Right lobe of liver (tissue), 4 donors: ENCODE measurements around the gene ADAMTS7.

Source experiments
- CTCF ChIP-seq, 4 donors: fragments of 200-600 bp in 3 of 4; fragments of 450-650 bp in 1 of 4; IDR thresholded peaks; one replicate each; pipeline versions ENCODE4 v1.5.1 to v1.8.0; 2016 to 2022; ENCODE audit warnings: antibody characterized with exemption in 4 of 4, mild to moderate bottlenecking in 2 of 4
- POLR2A ChIP-seq: fragments of 450-650 bp; IDR thresholded peaks from one replicate; pipeline ENCODE4 v1.6.1; 2017; ENCODE audit warnings: antibody characterized with exemption, mild to moderate bottlenecking
- donor health status: DM: no; HTN: no; CAD: no.
- donor health status: DM: no; HTN: no; CAD: no.
- donor health status: DM: no; HTN: yes; CAD: no.

GRCh38 chr15:78712797-78713515 lies 98.3 kb downstream of the ADAMTS7 start:
- no peak for TF ChIP-seq POLR2A
- no peak for TF ChIP-seq CTCF (IDR thresholded peaks at IDR 0.05)
